ENCODE measurements around the gene ST6GAL2.

GRCh38 chr2:106847366-106847765 lies 38.6 kb downstream of the ST6GAL2 start:
- TF ChIP-seq RAD21 (IDR thresholded peaks at IDR 0.05): no peak
- TF ChIP-seq TAF1 (conservative IDR thresholded peaks at IDR 0.05): no peak
- no peak for TF ChIP-seq EGR1 (IDR thresholded peaks at IDR 0.05; ENCODE audit: low read depth in 2 of 2)
- no peak for TF ChIP-seq REST (IDR thresholded peaks at IDR 0.05)
- no peak for TF ChIP-seq CTCF (IDR thresholded peaks at IDR 0.05; ENCODE audit: low read depth, low read length, missing input control)
- TF ChIP-seq ZBTB33 (IDR thresholded peaks at IDR 0.05): no peak

All from liver (tissue), 3 donors.